GM10266 (cell line): ENCODE measurements around the gene HPD.

ENCODE experiments used
- DNase-seq: peaks from one replicate; pipeline ENCODE4 v3.0.0; 2012; ENCODE audit errors: extremely low spot score
- TF ChIP-seq, protein P1 (sequence below): IDR thresholded peaks from 2 replicates; pipeline ENCODE4 v1.5.1; 2012; ENCODE audit warnings: mild to moderate bottlenecking, low read depth; ENCODE audit not compliant: control insufficient read depth, insufficient read depth; ENCODE audit errors: missing control alignments

The HPD gene

DNA sequence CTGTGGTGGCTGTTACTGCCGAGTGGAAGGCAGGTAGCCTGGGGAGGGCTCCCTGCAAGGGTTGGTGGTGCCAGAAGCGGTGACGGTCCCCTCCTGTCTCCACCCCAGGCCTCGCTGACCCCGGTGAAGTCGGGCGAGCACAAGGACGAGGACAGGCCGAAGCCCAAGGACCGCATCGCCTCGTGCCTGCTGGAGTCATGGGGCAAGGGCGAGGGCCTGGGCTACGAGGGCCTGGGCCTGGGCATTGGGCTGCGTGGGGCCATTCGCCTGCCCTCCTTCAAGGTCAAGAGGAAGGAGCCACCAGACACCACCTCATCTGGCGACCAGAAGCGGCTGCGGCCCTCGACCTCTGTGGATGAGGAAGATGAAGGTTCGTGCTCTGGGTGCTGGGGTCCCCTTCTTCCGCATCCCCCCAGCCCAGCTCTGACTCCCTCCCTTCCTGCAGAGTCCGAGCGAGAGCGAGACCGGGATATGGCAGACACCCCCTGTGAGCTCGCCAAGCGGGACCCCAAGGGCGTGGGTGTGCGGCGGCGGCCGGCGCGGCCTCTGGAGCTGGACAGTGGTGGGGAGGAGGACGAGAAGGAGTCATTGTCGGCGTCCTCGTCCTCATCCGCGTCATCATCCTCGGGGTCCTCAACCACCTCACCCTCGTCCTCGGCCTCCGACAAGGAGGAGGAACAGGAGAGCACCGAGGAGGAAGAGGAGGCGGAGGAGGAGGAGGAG, 41.6 kb downstream of the HPD start:
- no peak for DNase-seq
- TF ChIP-seq, protein P1, sequence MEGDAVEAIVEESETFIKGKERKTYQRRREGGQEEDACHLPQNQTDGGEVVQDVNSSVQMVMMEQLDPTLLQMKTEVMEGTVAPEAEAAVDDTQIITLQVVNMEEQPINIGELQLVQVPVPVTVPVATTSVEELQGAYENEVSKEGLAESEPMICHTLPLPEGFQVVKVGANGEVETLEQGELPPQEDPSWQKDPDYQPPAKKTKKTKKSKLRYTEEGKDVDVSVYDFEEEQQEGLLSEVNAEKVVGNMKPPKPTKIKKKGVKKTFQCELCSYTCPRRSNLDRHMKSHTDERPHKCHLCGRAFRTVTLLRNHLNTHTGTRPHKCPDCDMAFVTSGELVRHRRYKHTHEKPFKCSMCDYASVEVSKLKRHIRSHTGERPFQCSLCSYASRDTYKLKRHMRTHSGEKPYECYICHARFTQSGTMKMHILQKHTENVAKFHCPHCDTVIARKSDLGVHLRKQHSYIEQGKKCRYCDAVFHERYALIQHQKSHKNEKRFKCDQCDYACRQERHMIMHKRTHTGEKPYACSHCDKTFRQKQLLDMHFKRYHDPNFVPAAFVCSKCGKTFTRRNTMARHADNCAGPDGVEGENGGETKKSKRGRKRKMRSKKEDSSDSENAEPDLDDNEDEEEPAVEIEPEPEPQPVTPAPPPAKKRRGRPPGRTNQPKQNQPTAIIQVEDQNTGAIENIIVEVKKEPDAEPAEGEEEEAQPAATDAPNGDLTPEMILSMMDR, result no peak

DNA sequence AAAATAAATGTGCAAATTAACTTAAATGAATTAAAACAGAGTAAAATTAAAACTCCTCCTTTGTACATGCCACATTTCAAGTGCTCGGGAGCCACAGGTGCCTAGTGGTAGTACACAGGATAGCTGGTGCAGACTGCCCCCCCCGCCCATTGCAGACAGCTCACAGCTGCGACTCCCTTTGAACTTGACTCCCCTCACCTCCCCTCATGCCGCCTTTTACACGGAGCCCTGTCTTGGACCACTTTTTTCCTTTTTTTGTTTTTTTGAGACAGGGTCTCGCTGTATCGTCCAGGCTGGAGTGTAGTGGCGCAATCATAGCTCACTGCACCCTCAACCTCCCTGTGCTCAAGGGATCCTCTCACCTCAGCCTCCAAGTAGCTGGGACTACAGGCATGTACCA, 43.4 kb downstream of the HPD start:
- TF ChIP-seq, protein P1, result no peak
- DNase-seq, result no peak

DNA sequence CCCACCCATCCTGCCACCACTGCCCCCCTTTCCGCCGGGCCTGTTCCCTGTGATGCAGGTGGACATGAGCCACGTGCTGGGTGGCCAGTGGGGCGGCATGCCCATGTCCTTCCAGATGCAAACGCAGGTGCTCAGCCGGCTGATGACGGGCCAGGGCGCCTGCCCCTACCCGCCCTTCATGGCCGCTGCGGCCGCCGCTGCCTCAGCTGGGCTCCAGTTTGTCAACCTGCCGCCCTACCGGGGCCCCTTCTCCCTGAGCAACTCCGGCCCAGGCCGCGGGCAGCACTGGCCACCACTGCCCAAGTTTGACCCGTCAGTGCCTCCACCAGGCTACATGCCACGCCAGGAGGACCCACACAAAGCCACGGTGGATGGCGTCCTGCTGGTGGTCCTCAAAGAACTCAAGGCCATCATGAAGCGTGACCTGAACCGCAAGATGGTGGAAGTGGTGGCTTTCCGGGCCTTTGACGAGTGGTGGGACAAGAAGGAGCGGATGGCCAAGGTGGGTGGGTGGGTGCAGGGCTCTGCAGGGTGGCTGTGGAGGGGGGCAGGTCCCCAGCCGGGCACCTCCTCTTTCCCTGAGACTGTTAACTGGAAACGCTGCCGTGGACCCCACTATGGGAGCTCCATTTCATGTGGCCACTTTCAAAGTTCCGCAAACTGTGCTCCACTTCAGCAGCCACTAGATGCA, 44.1 kb downstream of the HPD start:
- TF ChIP-seq, protein P1, result no peak
- DNase-seq, result no peak

DNA sequence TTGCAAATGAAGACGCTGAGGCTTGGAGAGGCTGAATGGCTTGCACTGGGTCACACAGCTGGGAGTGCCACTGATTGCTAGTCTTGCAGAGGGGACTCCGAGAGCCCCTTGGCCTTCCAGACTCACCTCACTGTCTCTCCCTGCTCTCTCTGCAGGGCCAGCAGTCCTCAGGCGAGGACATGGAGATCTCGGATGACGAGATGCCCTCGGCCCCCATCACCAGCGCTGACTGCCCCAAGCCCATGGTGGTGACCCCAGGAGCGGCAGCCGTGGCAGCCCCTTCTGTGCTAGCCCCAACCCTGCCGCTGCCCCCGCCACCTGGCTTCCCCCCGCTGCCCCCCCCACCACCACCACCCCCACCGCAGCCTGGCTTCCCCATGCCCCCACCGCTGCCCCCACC, 44.7 kb downstream of the HPD start:
- TF ChIP-seq, protein P1, result no peak
- no peak for DNase-seq

DNA sequence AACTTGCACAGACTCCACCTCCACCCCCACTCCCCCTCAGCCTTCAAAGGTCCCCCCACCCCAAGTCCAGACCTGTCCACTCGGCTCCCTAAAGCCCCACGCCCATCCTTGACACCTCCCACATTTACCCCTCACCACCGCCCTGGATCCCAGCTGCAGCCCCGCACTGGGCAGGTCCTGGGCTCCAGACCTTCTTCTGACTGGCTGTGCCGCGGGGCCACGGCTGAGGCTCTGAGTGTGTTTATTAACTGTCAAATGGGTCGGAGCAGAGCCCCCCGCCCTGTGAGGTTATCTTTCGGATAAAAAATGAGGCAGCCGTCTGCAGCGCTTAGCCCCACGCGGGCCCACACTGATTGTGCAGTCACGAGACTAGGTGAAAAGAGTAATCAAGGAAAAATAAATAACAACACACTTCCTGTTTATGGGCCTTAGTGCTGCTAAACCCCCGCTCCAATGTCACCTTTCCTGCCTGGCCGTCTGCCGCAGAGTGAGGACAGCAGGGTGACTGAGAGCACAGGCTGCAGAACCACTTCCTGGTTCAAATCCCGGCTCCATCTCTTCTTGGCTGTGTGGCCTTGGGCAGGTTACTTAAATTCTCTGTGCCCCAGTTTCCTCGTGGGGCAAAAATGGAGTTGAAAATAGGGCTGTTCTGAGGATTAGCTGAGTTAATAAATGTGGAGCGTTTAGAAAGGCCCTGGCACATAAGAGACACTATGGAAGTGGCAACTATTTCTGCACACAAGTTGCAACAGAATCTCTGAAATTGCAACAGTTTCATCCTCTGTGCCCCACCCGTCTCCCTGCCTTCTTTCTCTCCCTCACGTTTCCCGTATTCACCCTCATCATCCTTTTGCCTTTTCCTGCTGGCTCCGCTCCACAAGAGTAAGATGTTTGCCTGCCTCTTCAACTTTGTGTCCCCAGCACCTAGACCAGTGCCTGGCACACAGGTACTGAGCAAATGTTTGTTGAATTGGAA, 45.5 kb downstream of the HPD start:
- no peak for DNase-seq
- TF ChIP-seq, protein P1, result no peak

DNA sequence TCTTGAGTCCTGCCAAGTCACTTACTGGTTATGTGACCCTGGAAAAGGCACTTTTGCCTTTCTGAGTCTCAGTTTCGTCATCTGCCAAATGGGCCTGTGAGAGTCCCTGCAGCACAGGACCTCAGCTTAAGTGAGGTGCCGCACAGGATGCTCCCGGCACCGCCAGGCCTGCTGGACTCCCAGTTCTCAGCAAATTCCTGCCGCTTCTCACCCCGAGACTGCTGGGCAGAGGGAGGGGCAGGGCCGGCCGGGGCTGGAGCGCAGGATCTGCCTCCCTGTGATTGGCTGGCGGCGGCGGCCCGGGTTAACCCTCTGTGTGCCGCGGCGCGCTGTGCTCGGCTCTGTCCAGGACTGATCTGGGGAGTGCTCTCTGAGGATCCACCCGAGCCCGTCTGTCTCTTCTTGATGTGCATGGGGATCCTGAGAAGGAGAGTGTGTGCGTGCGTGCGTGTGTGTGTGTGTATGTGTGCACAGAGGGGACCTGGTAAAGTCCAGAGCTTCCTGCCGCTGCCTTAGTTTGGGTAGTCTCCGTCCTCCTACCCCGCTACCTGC, 46.3 kb downstream of the HPD start:
- TF ChIP-seq, protein P1, result peak; percentile 26
- peak; percentile 80 for DNase-seq
